ENCODE data around the gene CEP41. TPM values are rescaled to one million over a fixed set of nuclear protein-coding genes. Genes with fewer than 3 reads are reported as not detected.

CEP41 gene
- total RNA-seq, 2 donors from 2014 or later, result 5.0 to 11.5 TPM

GRCh38 chr7:130345725-130346124 lies 95.1 kb downstream of the CEP41 start:
- DNase-seq (ENCODE audit: low spot score), result no peak
- intact Hi-C loops (cut with DNase I), result no loop called here

- DNase-seq (ENCODE audit: low spot score), result no peak
- intact Hi-C loops (cut with DNase I), result no loop called here
Measured at GRCh38 chr7:130345136-130345535, 95.7 kb downstream of the CEP41 start.

GRCh38 chr7:130344271-130344866 lies 96.4 kb downstream of the CEP41 start, which contains the start of gene CPA5:
Gene CPA5, plus strand, starts transcription at chr7:130344816. Its CDS starts 1,670 bp downstream, at chr7:130346486.
- intact Hi-C loops (cut with DNase I), result no loop called here

More at GRCh38 chr7:130344271-130344866, 96.4 kb downstream of the CEP41 start, which contains the start of gene CPA5:
- DNase-seq (ENCODE audit: low spot score), result no peak

Other genes starting within 250 kb of the CEP41 start
- gene TMEM209, start 235.6 kb downstream of the CEP41 start, total RNA-seq, result 10 to 100 TPM; 12.4 to 12.8 TPM
- not detected for gene SSMEM1, start 233.2 kb downstream of the CEP41 start, total RNA-seq
- under 1 TPM in 1 of 2 donors, not detected in 1; 0.67 TPM for gene CPA2, start 174.2 kb downstream of the CEP41 start, total RNA-seq
- gene CPA4, start 147.9 kb downstream of the CEP41 start, total RNA-seq, result under 1 TPM; 0.37 to 0.62 TPM
- not detected for gene CPA5, start 96.2 kb downstream of the CEP41 start, total RNA-seq
- 1 to 10 TPM in 1 of 2 donors, under 1 TPM in 1; 0.79 to 6.7 TPM for gene CPA1, start 60.5 kb downstream of the CEP41 start, total RNA-seq
- 10 to 100 TPM in 1 of 2 donors, 1 to 10 TPM in 1; 6.0 to 19.8 TPM for gene MEST, start 51.1 kb upstream of the CEP41 start, total RNA-seq
- gene COPG2, start 227.7 kb upstream of the CEP41 start, total RNA-seq, result 10 to 100 TPM; 12.2 to 12.4 TPM
- gene TSGA13, start 245.5 kb upstream of the CEP41 start, total RNA-seq, result not detected